Left lobe of liver (tissue), 2 donors: ENCODE data around the gene HYOU1. TPM values are rescaled to one million over a fixed set of nuclear protein-coding genes. Genes with fewer than 3 reads are reported as not detected.
"Not testable (repeated sequence)": the region's sequence is repeated elsewhere in the genome, so short reads cannot be mapped to it uniquely, and the experiment has no call there.

ENCODE experiments used
- ATAC-seq: fragments of 200-7000 bp; cut with Tn5 transposase; one replicate; pipeline ENCODE4 v1.9.1; 2020; ENCODE audit warnings: mild to moderate bottlenecking, moderate library complexity
- DNase-seq: peaks from one replicate; pipeline ENCODE4 v3.0.0-alpha.2; 2020; ENCODE audit warnings: low spot score
- total RNA-seq: library from RNA; stranded (reverse); gene quantifications from one replicate; pipeline ENCODE4 v1.2.1, GENCODE V29; 2021
- donor health status: DM: no; HTN: no; CAD: no; lungs with moderate emphysema.
- donor health status: DM: no; HTN: yes; CAD: no.

The HYOU1 gene
- 205 TPM for total RNA-seq

GRCh38 chr11:119057000-119057769 lies at the start of gene HYOU1:
TSS of gene HYOU1 (minus strand) at chr11:119057205. CDS start at chr11:119056160, 1,045 bp downstream.
- ATAC-seq = peak; percentile 92
- peak; percentile 99 for DNase-seq

- no peak for ATAC-seq
- no peak for DNase-seq
Measured at GRCh38 chr11:119103793-119104192, 46.8 kb upstream of the HYOU1 start.

GRCh38 chr11:119103161-119103664 lies 46.2 kb upstream of the HYOU1 start:
- ATAC-seq, DNase-seq: not testable (repeated sequence)

- ATAC-seq = peak; percentile 89
- DNase-seq = peak; percentile 90
Measured at GRCh38 chr11:119101759-119102423, 44.9 kb upstream of the HYOU1 start, which contains the start of gene DPAGT1. TSS of gene DPAGT1 (minus strand) at chr11:119101853. CDS start at chr11:119101655, 198 bp downstream.

GRCh38 chr11:119100994-119101758 lies 44.2 kb upstream of the HYOU1 start:
- DNase-seq (peak; percentile 56), ATAC-seq (peak; percentile 35)

- ATAC-seq (peak; percentile 12), DNase-seq (no peak)
Measured at GRCh38 chr11:119100246-119100970, 43.4 kb upstream of the HYOU1 start.

GRCh38 chr11:119099711-119100110 lies 42.7 kb upstream of the HYOU1 start:
- DNase-seq (no peak), ATAC-seq (no peak)

- peak; percentile 89 for ATAC-seq
- peak; percentile 99 for DNase-seq
Measured at GRCh38 chr11:119095066-119095880, 38.3 kb upstream of the HYOU1 start.

GRCh38 chr11:119094816-119095065 lies 37.7 kb upstream of the HYOU1 start:
- DNase-seq = peak; percentile 86
- peak; percentile 84 for ATAC-seq

GRCh38 chr11:119093942-119094815 lies 37.2 kb upstream of the HYOU1 start:
- ATAC-seq = peak; percentile 20

GRCh38 chr11:119092880-119093842 lies 36.2 kb upstream of the HYOU1 start:
- DNase-seq (no peak), ATAC-seq (no peak)

More at GRCh38 chr11:119093942-119094815, 37.2 kb upstream of the HYOU1 start:
- peak; percentile 56 for DNase-seq

GRCh38 chr11:119091966-119092879 lies 35.2 kb upstream of the HYOU1 start:
- DNase-seq = no peak
- no peak for ATAC-seq

- ATAC-seq (no peak), DNase-seq (no peak)
Measured at GRCh38 chr11:119091178-119091577, 34.2 kb upstream of the HYOU1 start.

GRCh38 chr11:119089319-119089718 lies 32.3 kb upstream of the HYOU1 start:
- DNase-seq (no peak), ATAC-seq (no peak)

GRCh38 chr11:119088406-119088805 lies 31.4 kb upstream of the HYOU1 start:
- DNase-seq (no peak), ATAC-seq (no peak)

GRCh38 chr11:119087747-119088241 lies 30.8 kb upstream of the HYOU1 start:
- no peak for ATAC-seq
- DNase-seq = no peak
